ENCODE measurements around the gene ATAD5.

ATAD5 gene

DNA sequence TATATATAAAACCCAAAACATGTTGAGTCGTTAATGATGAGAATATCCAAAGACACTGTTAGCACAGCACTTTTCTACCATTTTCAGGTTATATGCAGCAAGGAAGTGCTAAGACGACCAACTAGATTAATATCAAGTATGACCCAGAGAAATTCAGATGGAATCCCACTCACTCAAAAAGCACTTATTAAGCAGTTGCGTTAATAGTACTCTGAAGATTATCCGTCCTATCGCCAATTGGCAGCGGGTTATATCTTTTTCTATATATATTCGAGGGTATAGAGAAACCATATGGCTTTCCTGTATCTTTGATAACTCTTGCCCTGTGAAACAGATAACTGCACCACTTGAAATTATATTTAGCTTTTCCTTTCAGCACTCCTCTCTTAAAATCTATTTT, 8.3 kb upstream of the ATAD5 start:
- no peak for DNase-seq (ENCODE audit: low read depth in 1 of 2, low spot score in 1 of 2)

DNA sequence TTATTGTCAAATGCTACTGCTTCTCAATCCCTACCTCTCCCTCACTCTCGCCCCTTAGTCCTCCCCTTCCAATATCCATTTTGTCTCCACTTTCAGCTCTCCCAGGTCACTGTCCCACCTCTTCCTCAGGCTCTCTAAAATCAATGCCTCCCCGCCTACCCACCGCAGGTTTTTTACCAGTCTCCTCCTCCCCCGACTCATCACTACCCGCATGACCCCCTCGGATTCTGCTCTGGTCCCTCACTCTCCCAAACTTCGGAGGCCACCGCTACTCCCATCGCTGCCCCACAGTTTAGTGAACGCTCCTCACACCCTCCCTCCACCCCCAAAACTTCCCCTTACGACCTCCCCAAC, 7.8 kb upstream of the ATAD5 start:
- no peak for DNase-seq (ENCODE audit: low read depth in 1 of 2, low spot score in 1 of 2)

- DNase-seq (ENCODE audit: low read depth in 1 of 2, low spot score in 1 of 2): peak; percentile 86 to 87
Observed at GRCh38 chr17:30824356-30825145, 7.2 kb upstream of the ATAD5 start, which contains the start of gene CRLF3. TSS of gene CRLF3 (minus strand) at chr17:30824692. CDS start at chr17:30824651, 41 bp downstream.

- DNase-seq (ENCODE audit: low read depth in 1 of 2, low spot score in 1 of 2): no peak
Observed at GRCh38 chr17:30827082-30827481, 4.7 kb upstream of the ATAD5 start.

- no peak for DNase-seq (ENCODE audit: low read depth in 1 of 2, low spot score in 1 of 2)
Observed at GRCh38 chr17:30829022-30829421, 2.7 kb upstream of the ATAD5 start.

DNA sequence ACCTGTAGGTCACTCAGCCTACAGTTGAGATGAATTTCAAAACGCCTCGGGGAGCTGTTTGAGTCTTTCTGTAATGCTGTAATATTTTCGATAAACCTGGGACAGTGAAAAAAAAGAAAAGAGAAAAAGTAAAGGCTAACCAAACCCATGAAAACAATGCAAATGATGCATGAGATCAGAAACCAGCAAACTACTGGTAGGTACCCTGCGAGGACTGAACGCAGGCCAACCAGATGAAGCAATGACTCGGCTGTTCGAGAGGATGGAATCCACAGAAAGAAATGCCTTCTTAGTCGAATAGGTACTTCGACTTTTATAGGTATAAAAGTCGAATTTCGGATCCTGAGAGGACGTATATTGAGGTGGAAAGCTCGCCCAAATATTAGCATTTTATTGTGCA, 509 bp upstream of the ATAD5 start:
- DNase-seq (ENCODE audit: low read depth in 1 of 2, low spot score in 1 of 2): no peak

DNA sequence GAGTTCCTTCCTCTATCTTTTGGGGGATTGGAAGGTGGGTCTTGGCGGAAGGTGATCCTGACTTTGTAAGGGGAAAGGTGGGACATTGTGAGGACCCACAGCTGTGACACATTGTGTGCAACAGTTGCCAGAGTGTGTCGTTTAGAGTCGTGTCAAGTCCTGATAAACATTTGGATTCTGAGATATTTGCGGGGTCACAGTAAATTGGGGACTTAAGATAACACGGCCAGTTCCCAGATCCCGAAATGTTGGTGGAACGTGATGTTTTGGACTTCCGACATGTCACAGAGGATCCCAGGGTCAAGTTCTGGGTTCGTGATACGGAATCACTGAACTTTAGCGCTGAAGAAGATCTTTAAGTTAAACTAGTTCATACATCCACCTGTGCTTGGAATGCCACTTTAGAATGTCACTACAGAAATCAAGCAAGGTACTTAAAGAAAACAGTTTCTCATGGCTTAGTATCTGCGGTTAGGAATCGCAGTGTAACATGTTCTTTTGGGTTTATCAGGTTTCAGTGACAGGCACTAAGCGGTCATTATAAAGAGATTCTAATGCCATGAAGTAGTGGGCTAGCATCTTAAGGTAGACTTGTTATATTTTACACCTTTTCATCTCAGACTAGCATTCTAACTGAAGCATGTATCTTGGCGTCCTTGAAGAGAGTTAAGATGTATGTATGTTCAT, 815 bp downstream of the ATAD5 start:
- DNase-seq (ENCODE audit: low read depth in 1 of 2, low spot score in 1 of 2): no peak

- DNase-seq (ENCODE audit: low read depth in 1 of 2, low spot score in 1 of 2): no peak
Observed at GRCh38 chr17:30838202-30838807, 6.5 kb downstream of the ATAD5 start.

DNA sequence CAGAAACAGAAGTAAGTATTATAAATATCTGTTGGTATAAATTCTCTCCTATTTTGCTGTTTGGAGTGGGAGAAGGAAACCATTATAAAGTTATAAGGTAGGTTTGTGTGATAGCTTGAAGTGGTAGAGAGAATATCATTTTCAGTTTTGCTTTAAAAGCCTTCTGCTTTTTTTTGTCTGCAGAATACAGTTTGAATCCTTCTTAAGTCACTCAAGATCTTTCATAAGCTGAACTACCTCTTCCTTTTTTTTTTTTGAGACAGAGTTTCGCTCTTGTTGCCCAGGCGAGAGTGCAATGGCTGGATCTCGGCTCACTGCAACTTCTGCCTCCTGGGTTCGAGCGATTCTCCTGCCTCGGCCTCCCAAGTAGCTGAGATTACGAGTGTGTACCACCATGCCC, 9.0 kb downstream of the ATAD5 start:
- DNase-seq (ENCODE audit: low read depth in 1 of 2, low spot score in 1 of 2): no peak

- DNase-seq (ENCODE audit: low read depth in 1 of 2, low spot score in 1 of 2): no peak
Observed at GRCh38 chr17:30848021-30848420, 16.3 kb downstream of the ATAD5 start.

- DNase-seq (ENCODE audit: low read depth in 1 of 2, low spot score in 1 of 2): no peak
Observed at GRCh38 chr17:30854146-30854545, 22.4 kb downstream of the ATAD5 start.

- no peak for DNase-seq (ENCODE audit: low read depth in 1 of 2, low spot score in 1 of 2)
Observed at GRCh38 chr17:30858556-30859250, 26.9 kb downstream of the ATAD5 start.

DNA sequence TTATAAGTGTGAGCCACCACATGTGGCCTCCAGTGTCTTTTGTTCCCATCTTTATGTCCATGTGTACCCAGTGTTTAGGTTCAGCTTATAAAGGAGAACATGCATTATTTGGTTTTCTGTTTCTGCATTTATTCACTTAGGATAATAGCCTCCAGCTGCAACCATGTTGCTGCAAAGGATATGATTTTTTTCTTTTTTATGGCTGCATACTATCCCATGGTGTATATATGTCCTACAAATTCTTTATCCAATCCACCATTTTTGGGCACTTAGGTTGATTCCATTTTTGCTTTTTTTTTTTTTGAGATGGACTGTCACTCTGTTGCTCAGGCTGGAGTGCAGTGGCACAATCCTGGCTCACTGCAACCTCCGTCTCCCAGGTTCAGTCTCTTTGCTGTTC, 32.9 kb downstream of the ATAD5 start:
- DNase-seq (ENCODE audit: low read depth in 1 of 2, low spot score in 1 of 2): no peak

GRCh38 chr17:30869005-30869404, 37.2 kb downstream of the ATAD5 start:
- no peak for DNase-seq (ENCODE audit: low read depth in 1 of 2, low spot score in 1 of 2)

GRCh38 chr17:30886187-30886586, 54.4 kb downstream of the ATAD5 start:
- no peak for DNase-seq (ENCODE audit: low read depth in 1 of 2, low spot score in 1 of 2)

GRCh38 chr17:30894236-30894635, 62.5 kb downstream of the ATAD5 start:
- DNase-seq (ENCODE audit: low read depth in 1 of 2, low spot score in 1 of 2): no peak

GRCh38 chr17:30897311-30897710, 65.5 kb downstream of the ATAD5 start:
- DNase-seq (ENCODE audit: low read depth in 1 of 2, low spot score in 1 of 2): no peak

- no peak for DNase-seq (ENCODE audit: low read depth in 1 of 2, low spot score in 1 of 2)
Observed at GRCh38 chr17:30905742-30906100, 74.0 kb downstream of the ATAD5 start.

DNA sequence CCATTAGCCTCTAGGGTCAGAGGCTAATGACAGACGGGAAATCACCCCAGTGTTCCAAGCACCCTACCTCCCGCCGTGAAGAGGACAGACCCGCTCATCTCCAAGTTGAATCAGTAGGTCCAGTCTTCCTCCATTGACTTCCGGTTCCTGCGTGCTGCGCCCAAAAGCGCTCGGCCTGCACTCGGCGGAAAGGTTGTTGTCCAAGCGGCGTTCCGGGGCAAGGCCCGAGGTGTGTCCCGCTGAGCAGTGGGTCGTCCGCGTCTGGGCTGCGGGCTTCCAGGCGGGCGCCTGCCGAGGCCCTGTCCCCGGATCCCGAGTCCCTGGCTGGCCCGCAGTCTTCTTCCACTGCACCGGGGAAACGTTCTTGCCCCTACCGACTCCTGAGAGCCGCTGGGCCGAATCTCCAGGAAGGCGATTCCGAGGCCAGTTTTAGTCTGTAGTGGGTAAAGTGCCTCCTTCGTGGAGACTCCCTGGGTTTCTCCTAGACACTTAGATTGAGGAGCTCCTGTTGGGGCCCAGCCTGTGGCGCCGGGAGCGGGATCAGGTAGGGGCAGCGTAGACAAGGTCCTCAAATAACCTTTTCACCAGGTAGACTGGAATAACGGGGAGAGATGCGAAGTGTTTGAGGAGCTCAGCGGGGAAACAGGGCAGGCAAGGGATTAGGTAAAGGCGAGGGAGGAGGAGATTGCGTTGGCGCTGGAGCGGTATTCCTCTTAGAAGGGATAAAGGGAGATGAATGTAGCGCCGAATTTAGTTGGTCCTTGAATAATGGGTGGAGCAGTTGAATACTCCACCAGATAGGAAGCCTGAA, 74.5 kb downstream of the ATAD5 start, which contains the start of gene TEFM:
TSS of gene TEFM (minus strand) at position 138 of the 811 bp plus-strand sequence. CDS start at position 98, 40 bp downstream.
- DNase-seq (ENCODE audit: low read depth in 1 of 2, low spot score in 1 of 2): peak; percentile 76 to 82

DNA sequence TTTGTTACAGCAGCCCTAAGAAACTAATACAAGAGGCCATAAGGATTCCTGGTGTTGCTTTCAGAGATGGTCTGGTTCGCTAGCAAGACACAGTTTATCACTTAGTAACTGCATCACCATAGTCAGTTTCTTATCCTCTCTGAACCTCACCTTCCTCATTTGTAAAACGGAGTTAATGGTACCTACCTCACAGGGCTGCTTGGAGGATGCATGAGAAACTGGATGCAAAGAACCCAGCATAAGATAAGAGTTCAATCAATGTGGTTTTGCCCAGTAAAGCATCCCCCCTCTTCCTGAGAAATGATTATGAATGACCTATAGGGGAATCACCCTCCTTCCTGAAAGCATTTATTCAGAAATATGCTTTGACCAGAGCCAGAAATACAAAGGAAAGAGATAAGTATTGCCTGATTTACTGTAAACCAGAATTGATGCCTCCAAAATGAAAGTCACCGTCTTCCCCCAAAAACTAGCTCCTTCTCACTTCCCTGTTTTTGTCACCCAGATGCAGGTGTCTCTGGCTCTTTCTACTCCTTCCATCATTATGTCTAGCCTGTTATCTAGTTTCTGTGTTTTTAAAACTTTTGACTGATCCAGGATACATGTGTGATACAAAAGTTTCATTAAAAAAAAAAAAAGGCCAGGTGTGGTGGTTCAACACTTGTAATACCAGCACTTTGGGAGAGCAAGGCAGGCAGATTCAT, 77.1 kb downstream of the ATAD5 start:
- DNase-seq (ENCODE audit: low read depth in 1 of 2, low spot score in 1 of 2): no peak

Measured in stimulated activated CD4-positive, alpha-beta T cell treated with anti-CD3 and anti-CD28 coated beads, Interleukin-15, amount 100 ng/mL, for 1 hour (primary cell).